Left ventricle myocardium inferior (tissue), 1 donor: ENCODE data around the gene SEZ6L. TPM values are rescaled to one million over a fixed set of nuclear protein-coding genes. Genes with fewer than 3 reads are reported as not detected.

ENCODE experiments used
- DNase-seq: peaks from one replicate; pipeline ENCODE4 v3.0.0-alpha.2; 2020
- H3K27ac ChIP-seq: fragments of 200-600 bp; replicated peaks from 2 replicates; pipeline ENCODE4 v1.8.0; 2021
- H3K27me3 ChIP-seq: fragments of 200-600 bp; 2 replicates; pipeline ENCODE4 v1.8.0; 2021; ENCODE audit warnings: low read depth
- H3K36me3 ChIP-seq: fragments of 200-600 bp; 2 replicates; pipeline ENCODE4 v1.8.0; 2021
- H3K4me1 ChIP-seq: fragments of 200-600 bp; 2 replicates; pipeline ENCODE4 v1.8.0; 2021
- H3K4me3 ChIP-seq: fragments of 200-600 bp; 2 replicates; pipeline ENCODE4 v1.8.0; 2021; ENCODE audit warnings: mild to moderate bottlenecking, moderate library complexity
- H3K9me3 ChIP-seq: fragments of 200-600 bp; replicated peaks from 2 replicates; pipeline ENCODE4 v1.8.0; 2021
- intact Hi-C: fragments of 100-400 bp; cut with micrococcal nuclease; formaldehyde crosslinking; loops from one replicate; pipeline ENCODE4 v1.11.0; 2022
- total RNA-seq: library from RNA; stranded (reverse); fragmentation: NEBNext Ultra II Directional; extraction: Animal tissue kit (Norgen Biotek cat#: 25700); gene quantifications from one replicate; pipeline ENCODE4 v1.2.1, GENCODE V29; 2021
- TF ChIP-seq, protein P1 (sequence below): fragments of 200-600 bp; IDR thresholded peaks from 2 replicates; pipeline ENCODE4 v1.8.0; 2021; ENCODE audit warnings: antibody characterized with exemption, mild to moderate bottlenecking, borderline replicate concordance
- donor health status: DM: no; HTN: yes; CAD: no; lungs with severe emphysema.

Gene SEZ6L
- total RNA-seq, 1 donor from 2014 or later = 0.16 TPM

DNA sequence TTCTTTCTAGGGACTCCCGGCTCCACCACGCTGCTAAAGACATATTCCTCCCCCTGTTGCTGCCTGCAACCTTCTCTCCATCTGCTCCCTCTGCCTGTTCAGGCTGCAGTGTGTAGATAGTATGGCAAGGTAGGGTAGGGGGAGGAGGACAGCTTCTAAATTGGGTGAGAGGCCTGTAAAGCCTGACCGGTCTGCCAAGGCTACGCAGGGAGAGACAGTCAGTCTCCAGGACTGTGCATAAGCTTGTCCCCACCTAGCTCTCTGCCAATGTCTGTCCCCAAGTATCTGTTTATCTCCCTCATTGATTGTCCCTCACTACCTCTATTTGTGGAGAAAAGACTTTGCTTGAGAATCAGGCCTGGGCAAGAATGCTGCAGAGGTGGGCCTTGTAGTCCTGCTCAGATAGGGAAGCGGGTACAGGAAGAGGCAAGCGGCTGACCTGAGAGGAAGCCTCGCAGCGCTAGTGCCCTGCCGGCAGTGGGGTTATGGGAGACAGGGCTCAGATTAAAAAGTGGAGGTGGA lies 871 bp upstream of the SEZ6L start:
- H3K27ac ChIP-seq = no peak overlapping the region
- no peaks in the 10 kb centered on the region for H3K36me3 ChIP-seq
- peaks cover 20% of the 10 kb centered on the region for H3K4me1 ChIP-seq
- intact Hi-C loops = no loop called here
- peaks cover 100% of the 10 kb centered on the region for H3K27me3 ChIP-seq
- TF ChIP-seq, protein P1, sequence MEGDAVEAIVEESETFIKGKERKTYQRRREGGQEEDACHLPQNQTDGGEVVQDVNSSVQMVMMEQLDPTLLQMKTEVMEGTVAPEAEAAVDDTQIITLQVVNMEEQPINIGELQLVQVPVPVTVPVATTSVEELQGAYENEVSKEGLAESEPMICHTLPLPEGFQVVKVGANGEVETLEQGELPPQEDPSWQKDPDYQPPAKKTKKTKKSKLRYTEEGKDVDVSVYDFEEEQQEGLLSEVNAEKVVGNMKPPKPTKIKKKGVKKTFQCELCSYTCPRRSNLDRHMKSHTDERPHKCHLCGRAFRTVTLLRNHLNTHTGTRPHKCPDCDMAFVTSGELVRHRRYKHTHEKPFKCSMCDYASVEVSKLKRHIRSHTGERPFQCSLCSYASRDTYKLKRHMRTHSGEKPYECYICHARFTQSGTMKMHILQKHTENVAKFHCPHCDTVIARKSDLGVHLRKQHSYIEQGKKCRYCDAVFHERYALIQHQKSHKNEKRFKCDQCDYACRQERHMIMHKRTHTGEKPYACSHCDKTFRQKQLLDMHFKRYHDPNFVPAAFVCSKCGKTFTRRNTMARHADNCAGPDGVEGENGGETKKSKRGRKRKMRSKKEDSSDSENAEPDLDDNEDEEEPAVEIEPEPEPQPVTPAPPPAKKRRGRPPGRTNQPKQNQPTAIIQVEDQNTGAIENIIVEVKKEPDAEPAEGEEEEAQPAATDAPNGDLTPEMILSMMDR = no peak
- no peak for DNase-seq
- H3K9me3 ChIP-seq = no peaks in the 10 kb centered on the region
- no peak overlapping the region for H3K4me3 ChIP-seq

DNA sequence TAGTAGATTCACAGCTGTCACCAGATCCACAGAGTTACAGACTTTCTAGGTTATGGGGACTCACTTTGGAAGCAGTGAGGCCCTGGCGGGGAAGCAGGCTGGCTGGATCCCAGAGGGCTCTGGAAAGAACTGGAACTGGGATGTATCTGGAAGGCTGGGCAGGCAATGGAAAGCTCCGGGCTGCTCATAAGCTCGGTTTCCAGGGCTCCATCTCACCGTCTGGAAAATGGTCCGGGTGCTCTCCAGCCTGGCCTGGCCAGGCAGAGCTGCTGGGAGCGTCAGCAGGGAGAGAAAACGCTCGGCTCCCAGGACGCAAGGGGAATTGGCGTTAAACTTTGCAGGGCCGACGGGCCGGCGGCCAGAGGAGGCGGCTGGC lies 335 bp upstream of the SEZ6L start:
- Histone ChIP-seq H3K27me3 (peaks cover 100% of the 10 kb centered on the region), H3K36me3 (no peaks in the 10 kb centered on the region), H3K4me3 (peak overlapping the region; percentile 65), H3K27ac (no peak overlapping the region), H3K4me1 (peaks cover 20% of the 10 kb centered on the region), H3K9me3 (no peaks in the 10 kb centered on the region)
- DNase-seq = peak; percentile 13
- TF ChIP-seq, protein P1 = no peak
- intact Hi-C loops = no loop called here

DNA sequence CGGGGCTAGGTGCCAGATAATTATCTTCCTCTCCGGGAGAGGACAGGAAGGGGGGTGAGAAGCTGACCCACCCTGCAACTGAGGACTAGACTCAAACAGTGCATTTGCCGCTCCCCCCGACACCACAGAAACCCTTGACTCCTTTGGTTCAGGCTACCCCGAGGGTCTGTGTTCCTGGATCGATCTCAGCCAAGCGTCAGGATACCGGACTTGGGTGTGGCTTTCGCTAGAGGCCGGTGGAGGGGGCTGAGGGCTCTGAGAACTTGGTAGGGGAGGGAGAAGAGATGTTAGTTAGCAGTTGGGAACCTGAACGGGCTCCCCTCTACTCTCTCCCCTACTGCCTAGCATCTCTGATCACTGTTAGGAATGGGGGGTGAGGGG lies 840 bp downstream of the SEZ6L start:
- Histone ChIP-seq H3K4me1 (peaks cover 20% of the 10 kb centered on the region), H3K36me3 (no peaks in the 10 kb centered on the region), H3K9me3 (no peaks in the 10 kb centered on the region), H3K4me3 (peak overlapping the region; percentile 65), H3K27me3 (peaks cover 100% of the 10 kb centered on the region), H3K27ac (no peak overlapping the region)
- DNase-seq = no peak
- TF ChIP-seq, protein P1 = no peak
- intact Hi-C loops = no loop called here

DNA sequence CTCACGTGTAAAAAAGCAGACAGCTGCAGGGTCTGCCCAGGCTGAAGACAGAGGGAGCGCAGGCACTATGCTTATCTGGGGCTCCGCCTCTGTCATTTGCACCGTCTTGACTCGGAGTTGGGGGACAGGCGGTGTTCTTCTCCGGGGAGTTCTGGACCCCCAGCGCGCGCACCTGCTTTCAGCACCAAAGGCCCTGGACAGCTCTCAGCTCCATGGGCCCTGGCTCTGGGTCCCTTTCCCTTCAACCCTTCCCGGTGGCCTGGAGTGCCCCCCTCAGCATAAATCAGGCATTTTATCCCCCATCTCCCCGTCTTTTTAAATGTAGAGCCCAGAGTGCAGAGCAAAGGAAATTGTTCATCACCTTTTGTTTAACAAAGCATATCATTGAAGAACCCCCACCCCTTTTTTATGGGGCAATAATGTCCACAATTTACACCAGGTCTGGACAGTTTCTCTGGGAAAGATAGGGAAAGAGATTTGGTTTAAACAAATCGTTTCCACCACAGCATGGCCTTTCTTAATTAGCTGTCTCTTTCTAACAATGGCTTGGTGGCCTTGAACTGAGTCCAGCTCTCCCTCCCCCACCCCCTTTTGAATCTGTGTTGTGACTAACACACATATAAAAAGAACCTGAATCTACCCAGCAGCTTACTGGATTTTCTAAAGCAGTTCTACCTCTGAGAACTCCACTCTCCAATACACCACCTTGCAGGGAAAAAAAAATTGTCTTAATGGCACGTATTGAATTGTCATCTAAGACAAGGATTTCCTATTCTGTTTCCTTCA lies 1.7 kb downstream of the SEZ6L start:
- no peak overlapping the region for H3K27ac ChIP-seq
- no peaks in the 10 kb centered on the region for H3K9me3 ChIP-seq
- H3K36me3 ChIP-seq = no peaks in the 10 kb centered on the region
- H3K27me3 ChIP-seq = peaks cover 100% of the 10 kb centered on the region
- H3K4me3 ChIP-seq = no peak overlapping the region
- DNase-seq = peak; percentile 13
- H3K4me1 ChIP-seq = peaks cover 20% of the 10 kb centered on the region
- TF ChIP-seq, protein P1 = no peak
- intact Hi-C loops = no loop called here

DNA sequence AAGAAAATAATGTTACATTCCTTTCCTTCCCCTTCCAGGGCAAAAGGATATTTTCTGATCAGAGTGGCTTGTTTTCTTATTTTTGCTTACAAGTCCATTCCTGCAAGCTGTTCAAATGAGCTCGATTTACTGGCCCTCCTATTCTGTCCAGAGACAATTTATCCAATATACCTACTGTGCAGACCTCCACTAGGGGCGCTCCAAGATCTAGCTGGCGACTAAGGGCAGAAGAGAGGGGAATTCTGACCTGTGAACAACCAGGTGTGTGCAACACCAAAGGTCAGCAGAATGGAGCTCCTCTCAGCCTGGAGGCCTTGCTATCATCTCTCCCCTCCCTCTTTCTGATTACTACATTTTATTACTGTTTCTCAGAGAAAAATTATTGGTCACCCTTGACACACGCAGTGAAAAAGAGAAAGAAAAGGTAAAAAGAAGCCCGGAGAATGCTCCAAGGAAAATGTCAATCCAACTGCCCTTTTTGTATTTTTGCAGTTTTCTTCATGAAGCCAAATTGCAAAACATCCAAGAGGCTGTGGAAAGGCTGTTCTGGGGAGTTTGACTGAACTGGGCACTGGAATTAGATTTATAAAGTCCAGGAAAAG lies 3.2 kb downstream of the SEZ6L start:
- Histone ChIP-seq H3K9me3 (no peaks in the 10 kb centered on the region), H3K27ac (no peak overlapping the region), H3K4me1 (peaks cover 20% of the 10 kb centered on the region), H3K27me3 (peaks cover 100% of the 10 kb centered on the region), H3K36me3 (no peaks in the 10 kb centered on the region), H3K4me3 (no peak overlapping the region)
- DNase-seq = no peak
- intact Hi-C loops = no loop called here
- TF ChIP-seq, protein P1 = peak; percentile 66
